ENCODE results near the gene TEX54.
"Not testable (repeated sequence)": the region's sequence is repeated elsewhere in the genome, so short reads cannot be mapped to it uniquely, and the experiment has no call there.

Gene TEX54

GRCh38 chr11:62854825-62855570 lies 22.4 kb upstream of the TEX54 start:
- no peak for DNase-seq

- no peak for DNase-seq
Measured at GRCh38 chr11:62854013-62854824, 21.6 kb upstream of the TEX54 start.

GRCh38 chr11:62853279-62853965 lies 20.8 kb upstream of the TEX54 start:
- no peak for DNase-seq

- DNase-seq, result no peak
Measured at GRCh38 chr11:62852523-62853188, 20.0 kb upstream of the TEX54 start.

- DNase-seq, result no peak
Measured at GRCh38 chr11:62851807-62852522, 19.3 kb upstream of the TEX54 start.

- DNase-seq, result no peak
Measured at GRCh38 chr11:62850911-62851806, 18.5 kb upstream of the TEX54 start.

GRCh38 chr11:62847767-62848314 lies 15.2 kb upstream of the TEX54 start:
- DNase-seq, result no peak

- DNase-seq, result no peak
Measured at GRCh38 chr11:62846177-62846576, 13.5 kb upstream of the TEX54 start.

- DNase-seq, result no peak
Measured at GRCh38 chr11:62844154-62844553, 11.5 kb upstream of the TEX54 start.

GRCh38 chr11:62843466-62843865 lies 10.8 kb upstream of the TEX54 start:
- DNase-seq, result no peak

GRCh38 chr11:62842891-62843290 lies 10.2 kb upstream of the TEX54 start:
- DNase-seq, result not testable (repeated sequence)

- DNase-seq, result no peak
Measured at GRCh38 chr11:62842171-62842741, 9.6 kb upstream of the TEX54 start.

GRCh38 chr11:62841361-62842170 lies 8.9 kb upstream of the TEX54 start:
- peak; percentile 90 for DNase-seq

- DNase-seq, result not testable (repeated sequence)
Measured at GRCh38 chr11:62840721-62841360, 8.2 kb upstream of the TEX54 start.

- DNase-seq, result peak; percentile 57
Measured at GRCh38 chr11:62839050-62839945, 6.7 kb upstream of the TEX54 start, which contains the start of gene WDR74. Gene WDR74 (minus strand): TSS chr11:62839590. CDS start chr11:62839570, 20 bp downstream.

GRCh38 chr11:62835336-62835735 lies 2.7 kb upstream of the TEX54 start:
- DNase-seq, result no peak

GRCh38 chr11:62831520-62832335 lies 913 bp downstream of the TEX54 start, which contains the start of gene STX5:
Gene STX5 (minus strand): TSS chr11:62832051. CDS start chr11:62831243, 808 bp downstream.
- DNase-seq, result peak; percentile 92

Data from NCI-H187 treated with DMSO at 0.1 percent for 48 hours (cell line).